Raji (cell line): ENCODE data around the gene PPP1R12C.

Experiments used
- POLR2A ChIP-seq: IDR thresholded peaks from 2 replicates; pipeline ENCODE4 v1.6.1; 2011; ENCODE audit warnings: low read depth, low read length, control low read depth; ENCODE audit not compliant: insufficient read depth

The PPP1R12C gene

DNA sequence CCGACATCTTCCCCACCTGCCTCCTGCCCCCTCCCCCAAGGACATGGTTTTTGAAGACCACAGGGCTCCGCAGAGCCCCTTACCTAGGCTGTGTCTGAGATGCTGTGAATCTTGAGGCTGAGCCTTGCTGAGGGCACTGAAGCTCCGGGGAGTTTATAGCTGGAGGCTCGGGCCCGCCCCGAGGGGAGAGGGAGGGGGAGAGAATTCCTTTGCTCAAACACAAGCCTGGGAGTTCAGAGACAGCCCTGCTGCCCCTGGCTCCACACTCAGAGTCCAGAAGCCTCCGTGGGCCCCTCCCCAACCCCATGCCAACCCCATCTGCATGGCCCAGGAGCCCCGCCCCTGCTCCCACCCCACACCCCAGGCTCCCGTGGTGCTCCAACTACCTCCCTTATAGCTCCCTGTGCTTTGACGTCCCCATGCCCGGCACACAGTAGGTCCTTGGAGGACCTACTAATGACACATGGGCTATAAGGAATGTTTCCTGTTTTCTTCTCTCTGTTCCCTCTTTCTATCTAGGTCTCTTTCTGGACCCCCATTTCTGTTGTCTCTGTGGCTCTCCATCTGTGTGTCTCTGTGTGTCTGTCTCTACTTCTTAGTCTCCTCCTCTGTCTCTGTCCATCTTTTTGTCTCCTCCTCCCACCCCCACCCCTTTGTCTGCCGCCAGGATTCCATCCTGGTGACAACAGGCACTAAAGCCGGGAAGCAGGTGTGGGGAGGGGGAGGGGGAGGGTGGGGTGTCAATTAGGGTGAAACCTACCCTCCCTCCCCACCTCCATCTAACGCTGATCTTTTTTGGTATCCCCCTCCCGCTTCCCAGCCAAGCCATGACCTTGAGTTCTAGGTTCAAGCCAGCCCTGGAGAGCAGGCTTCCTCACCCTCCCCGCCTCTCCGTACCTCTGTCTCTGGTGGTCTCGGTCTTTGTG, 31.9 kb upstream of the PPP1R12C start, which contains the start of gene TNNT1:
TNNT1 (minus strand) TSS at position 129 of the 926 bp plus-strand sequence. CDS start 2,049 bp downstream, outside the sequence.
- no peak for TF ChIP-seq POLR2A

DNA sequence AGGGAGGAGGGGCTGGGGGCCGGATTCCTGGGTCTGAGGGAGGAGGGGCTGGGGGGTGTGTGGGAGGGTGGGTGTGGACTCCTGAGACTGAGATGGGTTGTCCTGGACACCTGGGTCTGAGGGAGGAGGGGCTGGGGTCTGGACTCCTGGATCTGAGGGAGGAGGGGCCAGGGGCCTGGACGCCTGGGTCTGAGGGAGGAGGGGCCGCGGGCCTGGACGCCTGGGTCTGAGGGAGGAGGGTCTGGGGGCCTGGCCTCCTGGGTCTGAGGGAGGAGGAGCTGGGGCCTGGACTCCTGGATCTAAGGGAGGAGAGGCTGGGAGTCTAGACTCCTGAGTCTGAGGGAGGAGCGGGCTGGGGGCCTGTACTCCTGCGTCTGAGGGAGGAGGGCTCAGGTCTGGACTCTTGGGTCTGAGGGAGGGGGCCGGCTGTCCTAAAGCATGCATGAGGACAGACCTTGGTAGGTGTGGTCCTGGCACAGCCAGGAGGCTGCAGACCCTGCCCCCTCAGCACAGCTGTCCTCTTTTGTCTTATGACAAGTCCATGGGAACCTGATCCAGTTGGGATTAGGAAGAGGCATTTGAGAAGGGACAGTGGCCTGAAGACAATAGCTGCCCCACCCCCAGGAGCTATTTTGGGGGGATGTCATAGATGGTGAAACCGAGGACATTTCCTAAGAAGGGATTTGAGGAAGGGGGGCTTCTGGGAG, 30.3 kb upstream of the PPP1R12C start:
- no peak for TF ChIP-seq POLR2A

GRCh38 chr19:55146705-55147273, 29.4 kb upstream of the PPP1R12C start:
- no peak for TF ChIP-seq POLR2A

DNA sequence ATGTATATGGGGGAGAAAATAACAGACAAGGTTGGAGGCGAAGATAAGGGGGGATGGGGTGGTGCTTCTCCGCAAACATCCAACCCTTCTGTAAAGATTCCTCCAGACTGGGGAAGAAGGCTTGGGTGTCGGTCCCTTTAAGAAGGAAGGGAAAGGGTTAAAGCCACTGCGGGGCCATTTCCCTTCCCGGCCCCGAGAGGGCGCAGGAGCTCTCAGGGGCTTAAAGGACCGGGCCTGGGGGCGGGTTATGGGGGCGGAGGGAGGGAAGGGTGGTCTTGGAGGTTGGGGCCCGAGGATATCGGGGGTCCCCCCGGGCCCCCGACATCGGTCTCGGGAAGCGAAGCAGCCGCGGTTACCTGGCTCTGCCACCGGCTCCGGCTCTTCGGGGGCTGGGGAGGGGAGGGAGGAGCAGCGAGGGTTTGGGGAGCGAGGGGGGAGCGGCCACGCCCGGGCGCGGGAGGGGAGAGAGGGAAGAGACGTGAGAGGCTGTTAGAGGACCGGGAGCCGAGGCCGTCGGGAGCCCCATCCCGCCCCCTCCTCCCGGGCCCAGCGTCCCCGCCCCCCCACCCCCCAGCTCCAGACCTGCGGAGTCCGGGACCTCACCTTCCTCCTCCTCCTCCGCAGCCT, 28.8 kb upstream of the PPP1R12C start:
- TF ChIP-seq POLR2A = no peak

GRCh38 chr19:55145232-55145631, 27.8 kb upstream of the PPP1R12C start:
- TF ChIP-seq POLR2A = no peak

DNA sequence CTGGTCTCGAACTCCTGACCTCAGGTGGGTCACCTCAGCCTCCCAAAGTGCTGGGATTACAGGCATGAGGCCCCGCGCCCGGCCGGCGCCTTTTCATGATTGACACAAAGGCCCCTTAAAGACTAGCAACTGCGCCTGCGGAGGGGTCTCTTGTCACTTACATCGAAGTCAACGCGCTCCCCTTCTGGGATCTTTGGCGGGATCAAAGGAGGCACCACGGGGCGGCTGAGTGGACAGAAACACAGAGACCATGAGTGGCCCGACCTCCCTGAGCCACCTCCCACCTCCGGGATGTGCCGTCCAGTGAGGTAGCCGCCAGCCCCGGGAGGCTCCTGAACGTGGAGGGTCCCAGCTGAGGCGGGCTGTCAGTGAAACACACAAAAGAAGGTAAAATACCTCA, 24.3 kb upstream of the PPP1R12C start:
- no peak for TF ChIP-seq POLR2A

DNA sequence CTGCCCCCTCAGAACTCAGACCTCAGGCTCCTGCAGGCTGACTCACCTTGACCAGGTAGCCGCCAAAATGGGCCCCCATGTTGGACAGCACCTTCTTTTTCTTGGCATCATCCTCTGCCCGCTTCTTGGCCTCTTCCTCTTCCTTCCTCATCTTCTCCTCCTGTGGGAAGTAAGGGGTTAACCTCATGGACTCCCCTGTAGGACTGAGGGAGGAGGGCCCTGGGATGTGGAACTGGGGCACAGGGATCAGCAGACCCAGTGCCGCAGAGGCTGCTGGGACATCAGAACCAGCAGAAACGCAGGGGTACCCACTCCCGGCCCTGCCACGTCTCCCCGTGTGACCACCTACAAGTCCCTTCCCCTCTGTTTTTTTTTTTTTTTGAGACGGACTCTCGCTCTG, 20.5 kb upstream of the PPP1R12C start:
- TF ChIP-seq POLR2A = no peak

GRCh38 chr19:55136399-55137102, 19.1 kb upstream of the PPP1R12C start:
- TF ChIP-seq POLR2A = no peak

GRCh38 chr19:55134736-55135135, 17.3 kb upstream of the PPP1R12C start:
- TF ChIP-seq POLR2A = no peak

DNA sequence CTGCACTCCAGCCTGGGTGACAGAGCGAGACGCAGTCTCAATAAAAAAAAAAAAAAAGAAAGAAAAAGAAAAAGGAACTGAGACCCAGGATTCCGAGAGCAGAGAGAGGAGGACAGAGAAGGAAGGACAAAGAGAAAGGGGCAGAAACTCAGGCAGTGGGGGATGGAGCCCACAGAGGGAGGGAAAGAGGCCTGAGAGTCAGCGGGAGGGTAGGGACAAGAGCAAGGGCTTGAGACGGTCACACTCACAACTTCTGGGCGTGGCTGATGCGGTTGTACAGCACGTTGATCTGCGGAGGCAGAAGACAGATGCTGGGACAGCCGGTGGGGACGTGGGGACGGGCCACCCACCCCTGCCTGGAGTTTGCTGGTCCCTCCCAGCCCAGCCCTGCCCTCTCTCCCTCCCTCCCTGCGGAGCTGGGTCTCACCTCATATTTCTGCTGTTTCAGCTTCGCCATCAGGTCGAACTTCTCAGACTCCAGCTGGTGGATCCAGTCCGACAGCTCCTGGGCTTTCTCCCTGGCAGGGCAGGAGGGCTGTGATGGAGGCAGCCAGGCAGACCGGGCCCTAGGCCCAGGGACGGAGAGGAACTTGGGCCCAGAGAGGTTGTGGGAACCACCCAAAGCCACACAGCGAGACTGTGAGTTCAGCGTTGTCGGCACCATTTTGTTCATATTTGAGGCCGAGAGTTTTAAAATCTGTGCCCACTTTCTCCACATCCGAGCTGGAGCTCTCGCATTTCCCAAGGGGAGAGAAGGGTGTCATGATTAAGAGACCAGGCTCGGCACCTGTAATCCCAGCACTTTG, 16.4 kb upstream of the PPP1R12C start:
- no peak for TF ChIP-seq POLR2A

- no peak for TF ChIP-seq POLR2A
Observed at GRCh38 chr19:55132453-55133129, 15.2 kb upstream of the PPP1R12C start.

DNA sequence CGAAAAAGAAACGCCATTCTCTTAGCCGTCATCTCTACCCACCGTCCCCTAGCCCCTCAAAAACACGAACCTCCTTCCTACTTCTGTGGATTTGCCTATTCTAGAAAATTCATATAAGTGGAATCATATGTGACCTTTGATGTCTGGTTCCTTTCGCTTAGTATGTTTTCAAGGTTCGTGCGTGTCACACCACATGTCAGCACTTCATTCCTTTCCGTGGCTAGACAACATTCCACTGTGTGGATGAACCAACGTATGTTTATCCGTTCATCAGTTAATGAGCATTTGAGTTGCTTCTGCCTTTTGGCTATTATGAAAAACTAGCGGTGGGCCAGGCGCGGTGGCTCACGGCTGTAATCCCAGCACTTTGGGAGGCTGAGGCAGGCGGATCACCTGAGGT, 14.0 kb upstream of the PPP1R12C start:
- no peak for TF ChIP-seq POLR2A

DNA sequence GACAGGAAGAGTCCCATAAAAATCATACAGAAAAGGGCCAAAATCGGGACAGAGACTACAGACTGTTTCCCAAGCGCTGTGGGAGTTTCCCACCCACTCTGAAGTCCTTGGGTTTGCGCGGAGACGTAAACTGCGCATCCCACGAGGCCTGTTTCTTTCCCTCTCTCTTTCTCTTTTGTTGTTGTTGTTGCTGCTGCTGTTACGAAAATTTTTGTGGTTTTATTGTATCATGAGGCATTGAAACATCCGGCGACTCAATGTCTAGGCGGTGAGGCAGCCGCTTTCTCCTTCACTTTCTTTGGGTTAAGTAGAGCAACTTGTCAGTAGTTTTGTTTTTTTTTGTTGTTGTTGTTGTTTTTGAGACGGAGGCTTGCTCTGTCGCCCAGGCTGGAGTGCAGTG, 1.6 kb upstream of the PPP1R12C start:
- no peak for TF ChIP-seq POLR2A
